ENCODE results near the gene MAPK14.
A peak's percentile ranks its signal among the peaks of the same experiment; 100 is the strongest.

Gene MAPK14

GRCh38 chr6:36139991-36140710 is 112.5 kb downstream of the MAPK14 start:
- peak; percentile 18 to 28 for DNase-seq

GRCh38 chr6:36141091-36141490 is 113.5 kb downstream of the MAPK14 start:
- DNase-seq: no peak

GRCh38 chr6:36141961-36142360 is 114.4 kb downstream of the MAPK14 start:
- no peak for DNase-seq

GRCh38 chr6:36142971-36143838 is 115.6 kb downstream of the MAPK14 start:
- DNase-seq: peak in 1 of 2 experiments; percentile 23

GRCh38 chr6:36145495-36145894 is 117.9 kb downstream of the MAPK14 start:
- DNase-seq: no peak

- DNase-seq: no peak
These were observed 119.7 kb downstream of the MAPK14 start for GRCh38 chr6:36147294-36147693.

GRCh38 chr6:36149476-36149875 is 121.9 kb downstream of the MAPK14 start:
- DNase-seq: no peak

GRCh38 chr6:36150283-36150682 is 122.7 kb downstream of the MAPK14 start:
- DNase-seq: no peak

- no peak for DNase-seq
These were observed 126.7 kb downstream of the MAPK14 start for GRCh38 chr6:36154286-36154685.

- DNase-seq: no peak
These were observed 128.1 kb downstream of the MAPK14 start for GRCh38 chr6:36155662-36156061.

GRCh38 chr6:36160147-36160760 is 132.6 kb downstream of the MAPK14 start:
- DNase-seq: no peak

Measured in Kasumi-1 (cell line).